HS-27A (cell line): ENCODE results near the gene PPP4R3A.
"Not testable (repeated sequence)": the region's sequence is repeated elsewhere in the genome, so short reads cannot be mapped to it uniquely, and the experiment has no call there.

Experiments
- DNase-seq: peaks from one replicate; pipeline ENCODE4 v3.0.0-alpha.2; 2012; ENCODE audit warnings: low read depth, missing footprints

Gene PPP4R3A

GRCh38 chr14:91503000-91503504, 7.1 kb downstream of the PPP4R3A start:
- no peak for DNase-seq

GRCh38 chr14:91501951-91502930, 7.9 kb downstream of the PPP4R3A start:
- DNase-seq, result no peak

- DNase-seq, result no peak
These were observed 8.8 kb downstream of the PPP4R3A start for GRCh38 chr14:91501348-91501747.

GRCh38 chr14:91496790-91497189, 13.3 kb downstream of the PPP4R3A start:
- no peak for DNase-seq

GRCh38 chr14:91494392-91495065, 15.6 kb downstream of the PPP4R3A start:
- DNase-seq, result not testable (repeated sequence)

- DNase-seq, result no peak
These were observed 16.9 kb downstream of the PPP4R3A start for GRCh38 chr14:91493169-91493568.

GRCh38 chr14:91484744-91485143, 25.4 kb downstream of the PPP4R3A start:
- no peak for DNase-seq

GRCh38 chr14:91484186-91484585, 25.9 kb downstream of the PPP4R3A start:
- no peak for DNase-seq

GRCh38 chr14:91482263-91483013, 27.7 kb downstream of the PPP4R3A start:
- no peak for DNase-seq

- DNase-seq, result no peak
These were observed 32.7 kb downstream of the PPP4R3A start for GRCh38 chr14:91477388-91477787.

- no peak for DNase-seq
These were observed 37.1 kb downstream of the PPP4R3A start for GRCh38 chr14:91473046-91473445.

- DNase-seq, result no peak
These were observed 39.9 kb downstream of the PPP4R3A start for GRCh38 chr14:91470216-91470615.

GRCh38 chr14:91466192-91466591, 43.9 kb downstream of the PPP4R3A start:
- DNase-seq, result no peak

GRCh38 chr14:91464615-91465205, 45.4 kb downstream of the PPP4R3A start:
- no peak for DNase-seq

GRCh38 chr14:91458612-91459011, 51.5 kb downstream of the PPP4R3A start:
- DNase-seq, result no peak

GRCh38 chr14:91456283-91456682, 53.8 kb downstream of the PPP4R3A start:
- DNase-seq, result no peak

GRCh38 chr14:91454580-91454979, 55.5 kb downstream of the PPP4R3A start:
- no peak for DNase-seq

GRCh38 chr14:91454155-91454554, 56.0 kb downstream of the PPP4R3A start:
- DNase-seq, result no peak

- no peak for DNase-seq
These were observed 56.4 kb downstream of the PPP4R3A start for GRCh38 chr14:91453744-91454143.

GRCh38 chr14:91444335-91445020, 65.6 kb downstream of the PPP4R3A start:
- no peak for DNase-seq

- DNase-seq, result no peak
These were observed 70.8 kb downstream of the PPP4R3A start for GRCh38 chr14:91439345-91439744.
